GM19099 (cell line): ENCODE measurements around the gene CENATAC.

Experiments used
- POLR2A ChIP-seq: IDR thresholded peaks from 3 replicates; pipeline ENCODE4 v1.6.1; 2011; ENCODE audit warnings: low read depth; ENCODE audit not compliant: insufficient read length; ENCODE audit errors: extremely low read depth

Gene CENATAC, protein sequence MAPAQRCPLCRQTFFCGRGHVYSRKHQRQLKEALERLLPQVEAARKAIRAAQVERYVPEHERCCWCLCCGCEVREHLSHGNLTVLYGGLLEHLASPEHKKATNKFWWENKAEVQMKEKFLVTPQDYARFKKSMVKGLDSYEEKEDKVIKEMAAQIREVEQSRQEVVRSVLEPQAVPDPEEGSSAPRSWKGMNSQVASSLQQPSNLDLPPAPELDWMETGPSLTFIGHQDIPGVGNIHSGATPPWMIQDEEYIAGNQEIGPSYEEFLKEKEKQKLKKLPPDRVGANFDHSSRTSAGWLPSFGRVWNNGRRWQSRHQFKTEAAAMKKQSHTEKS

DNA sequence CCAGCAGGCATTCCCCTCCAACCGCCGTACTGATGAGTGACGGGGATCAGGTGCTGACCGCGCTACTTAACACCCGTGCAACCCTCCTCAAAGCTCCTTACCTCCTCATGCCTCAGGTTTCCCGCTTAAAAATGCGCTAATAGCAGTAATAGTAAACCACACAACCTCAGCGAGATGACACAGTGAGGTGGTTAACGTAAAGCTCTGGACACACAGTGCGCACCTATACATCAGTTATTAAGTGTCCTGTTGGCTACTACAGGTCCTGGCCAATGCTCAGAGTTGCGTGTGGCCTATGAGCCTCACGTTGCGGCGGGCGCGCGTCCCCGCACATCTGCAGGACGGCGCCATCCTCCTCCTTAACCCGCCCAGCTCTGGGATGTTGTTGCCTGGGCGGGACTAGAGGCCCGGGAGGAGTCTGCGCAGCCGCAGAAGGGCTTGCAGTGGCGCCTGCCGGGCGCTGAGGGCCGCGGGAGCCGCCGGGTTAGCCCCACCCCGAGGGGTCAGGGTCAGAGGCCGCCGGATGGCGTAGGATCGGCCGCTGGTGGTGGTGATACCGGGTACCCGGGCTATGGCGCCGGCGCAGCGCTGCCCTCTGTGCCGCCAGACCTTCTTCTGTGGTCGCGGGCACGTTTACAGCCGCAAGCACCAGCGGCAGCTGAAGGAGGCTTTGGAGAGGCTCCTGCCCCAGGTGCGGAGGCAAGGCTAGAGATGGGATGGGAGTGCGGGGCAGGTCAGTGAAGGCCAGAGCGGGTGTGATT lies at the start of gene CENATAC:
Gene CENATAC (plus strand): TSS at position 512 of the 761 bp plus-strand sequence. CDS start 60 bp downstream, at position 572.
- TF ChIP-seq POLR2A, result peak; percentile 95

- no peak for TF ChIP-seq POLR2A
Measured at GRCh38 chr11:118953265-118953664, 44.7 kb upstream of the CENATAC start.

GRCh38 chr11:118956094-118956846 lies 41.7 kb upstream of the CENATAC start, which contains the start of gene UPK2:
TSS of gene UPK2 (plus strand) at chr11:118956298. CDS start at chr11:118956351, 53 bp downstream.
- TF ChIP-seq POLR2A, result no peak

GRCh38 chr11:118956847-118957469 lies 41.0 kb upstream of the CENATAC start:
- TF ChIP-seq POLR2A, result no peak

GRCh38 chr11:118957549-118957948 lies 40.4 kb upstream of the CENATAC start:
- TF ChIP-seq POLR2A, result no peak

GRCh38 chr11:118957968-118958367 lies 40.0 kb upstream of the CENATAC start:
- no peak for TF ChIP-seq POLR2A

- no peak for TF ChIP-seq POLR2A
Measured at GRCh38 chr11:118958577-118958976, 39.4 kb upstream of the CENATAC start.

DNA sequence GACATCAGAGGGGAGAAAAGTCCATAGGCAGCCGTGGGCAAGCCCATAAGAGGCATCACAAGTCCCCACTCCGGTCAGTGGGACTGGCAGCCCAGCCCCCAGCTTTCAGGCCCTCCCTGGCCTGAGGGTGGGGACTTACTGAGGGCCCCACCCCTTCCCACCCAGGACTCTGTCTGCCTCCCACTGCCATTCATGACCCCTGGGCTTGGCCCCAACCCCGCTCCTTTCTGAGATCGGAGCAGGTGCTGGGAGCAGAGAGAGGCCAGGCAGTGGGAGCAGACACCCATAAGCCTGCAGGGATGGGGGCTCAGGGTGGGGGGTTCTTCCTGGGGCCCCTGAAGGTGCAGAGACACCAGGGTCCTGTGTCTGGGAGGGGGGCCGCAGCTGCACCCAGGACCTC lies 36.7 kb upstream of the CENATAC start:
- no peak for TF ChIP-seq POLR2A

DNA sequence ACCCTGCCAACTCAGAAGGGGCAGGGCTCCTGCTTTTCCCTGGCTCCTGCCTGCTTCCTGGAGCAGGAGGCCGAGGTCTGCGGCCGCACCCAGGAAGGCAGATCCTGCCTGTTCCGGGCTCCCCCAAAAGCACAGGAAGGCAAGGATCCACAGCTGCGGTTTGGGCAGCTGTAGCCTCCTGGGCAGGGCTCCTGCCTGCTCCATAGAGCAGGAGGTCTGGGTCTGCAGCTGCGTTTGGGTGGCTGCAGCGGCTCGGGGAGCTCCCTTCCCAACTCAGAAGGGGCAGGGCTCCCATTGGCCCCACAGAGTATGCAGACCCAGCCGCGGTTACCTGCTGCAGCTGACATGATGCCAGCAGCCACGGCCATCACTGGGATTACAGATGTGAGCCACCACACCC lies 36.3 kb upstream of the CENATAC start:
- TF ChIP-seq POLR2A, result no peak

- TF ChIP-seq POLR2A, result no peak
Measured at GRCh38 chr11:118971646-118972045, 26.3 kb upstream of the CENATAC start, which contains the start of gene FOXR1. TSS of gene FOXR1 (plus strand) at chr11:118971761. CDS start at chr11:118971932, 171 bp downstream.

DNA sequence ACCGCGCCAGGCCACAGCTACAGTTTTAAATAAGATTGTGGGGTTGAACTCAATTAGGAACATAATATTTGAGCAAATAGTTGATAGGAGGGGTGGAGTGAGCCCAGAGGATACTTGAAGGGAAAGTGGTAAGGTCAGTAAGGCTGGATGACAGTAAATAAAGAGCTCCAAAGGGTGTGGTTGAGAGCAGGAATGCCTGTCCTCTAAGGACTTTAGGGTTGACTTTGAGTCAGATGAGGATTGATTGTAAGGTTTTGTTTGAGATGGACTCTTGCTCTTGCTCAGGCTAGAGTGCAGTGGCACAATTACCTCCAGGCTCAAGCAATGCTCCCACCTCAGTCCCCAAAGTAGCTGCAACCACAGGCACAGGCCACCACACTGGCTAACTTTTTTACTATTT lies 24.0 kb upstream of the CENATAC start:
- no peak for TF ChIP-seq POLR2A

GRCh38 chr11:118975771-118976709 lies 21.9 kb upstream of the CENATAC start:
- no peak for TF ChIP-seq POLR2A

GRCh38 chr11:118979434-118979833 lies 18.5 kb upstream of the CENATAC start:
- TF ChIP-seq POLR2A, result no peak
